PFSK-1 (cell line): ENCODE measurements around the gene AUH.

Experiments used
- FOXP2 ChIP-seq: optimal IDR thresholded peaks from 2 replicates; pipeline ENCODE3; 2011; ENCODE audit warnings: borderline replicate concordance, control low read depth, inconsistent platforms; ENCODE audit not compliant: insufficient read depth; ENCODE audit errors: extremely low read length, extremely low read depth
- POLR2AphosphoS5 ChIP-seq: IDR thresholded peaks from 2 replicates; pipeline ENCODE4 v1.6.1; 2012; ENCODE audit warnings: low read depth, mild to moderate bottlenecking, control low read depth, low read length, moderate library complexity
- REST ChIP-seq, 2 experiments: IDR thresholded peaks; 2 replicates each; pipeline versions ENCODE4 v1.6.1 to v1.8.0; 2011 to 2012; ENCODE audit warnings: low read depth in 2 of 2, low read length in 2 of 2, control low read depth in 1 of 2, inconsistent platforms in 1 of 2, mild to moderate bottlenecking in 1 of 2, moderate library complexity in 1 of 2; ENCODE audit not compliant: insufficient read depth in 1 of 2
- SIN3A ChIP-seq: IDR thresholded peaks from 2 replicates; pipeline ENCODE4 v1.6.1; 2012; ENCODE audit warnings: mild to moderate bottlenecking, low read length, moderate library complexity, borderline replicate concordance; ENCODE audit not compliant: insufficient read depth
- TAF1 ChIP-seq: IDR thresholded peaks from 2 replicates; pipeline ENCODE4 v1.6.1; 2012; ENCODE audit warnings: low read length, control low read depth, borderline replicate concordance; ENCODE audit not compliant: insufficient read depth

AUH gene

GRCh38 chr9:91191411-91192380, 170.0 kb downstream of the AUH start:
- TF ChIP-seq TAF1: no peak

GRCh38 chr9:91190062-91190461, 171.7 kb downstream of the AUH start:
- TF ChIP-seq TAF1: no peak
- TF ChIP-seq REST (IDR thresholded peaks at IDR 0.05; ENCODE audit: insufficient read depth in 1 of 2, low read depth in 2 of 2, low read length in 2 of 2): no peak
- no peak for TF ChIP-seq POLR2AphosphoS5
- no peak for TF ChIP-seq FOXP2
- no peak for TF ChIP-seq SIN3A

GRCh38 chr9:91188719-91189590, 172.8 kb downstream of the AUH start:
- no peak for TF ChIP-seq POLR2AphosphoS5
- no peak for TF ChIP-seq TAF1
- TF ChIP-seq REST (IDR thresholded peaks at IDR 0.05; ENCODE audit: insufficient read depth in 1 of 2, low read depth in 2 of 2, low read length in 2 of 2): no peak
- no peak for TF ChIP-seq FOXP2
- TF ChIP-seq SIN3A: no peak

- TF ChIP-seq FOXP2 (no peak), SIN3A (no peak), REST (IDR thresholded peaks at IDR 0.05; ENCODE audit: insufficient read depth in 1 of 2, low read depth in 2 of 2, low read length in 2 of 2) (no peak), POLR2AphosphoS5 (no peak), TAF1 (no peak)
These were observed 173.8 kb downstream of the AUH start for GRCh38 chr9:91187965-91188344.

GRCh38 chr9:91187311-91187964, 174.3 kb downstream of the AUH start:
- TF ChIP-seq REST (IDR thresholded peaks at IDR 0.05; ENCODE audit: insufficient read depth in 1 of 2, low read depth in 2 of 2, low read length in 2 of 2): no peak
